Fibroblast of skin of left quadriceps (primary cell): ENCODE data around the gene RAP2A.

ENCODE experiments used
- DNase-seq, 2 experiments: peaks; one replicate each; pipeline ENCODE4 v3.0.0-alpha.2; 2013; ENCODE audit warnings: low read depth in 2 of 2

Gene RAP2A

GRCh38 chr13:97448503-97449251, 14.7 kb downstream of the RAP2A start:
- no peak for DNase-seq

GRCh38 chr13:97454699-97455098, 20.7 kb downstream of the RAP2A start:
- DNase-seq, result no peak

- no peak for DNase-seq
These were observed 22.1 kb downstream of the RAP2A start for GRCh38 chr13:97456047-97456446.

- no peak for DNase-seq
These were observed 25.3 kb downstream of the RAP2A start for GRCh38 chr13:97459215-97459777.

- DNase-seq, result peak in 1 of 2 experiments; percentile 8
These were observed 26.2 kb downstream of the RAP2A start for GRCh38 chr13:97460004-97460775.

- DNase-seq, result no peak
These were observed 26.9 kb downstream of the RAP2A start for GRCh38 chr13:97460853-97461252.

- peak in 1 of 2 experiments; percentile 4 for DNase-seq
These were observed 30.6 kb downstream of the RAP2A start for GRCh38 chr13:97464561-97464960.

- DNase-seq, result no peak
These were observed 32.8 kb downstream of the RAP2A start for GRCh38 chr13:97466722-97467121.

GRCh38 chr13:97468331-97468730, 34.4 kb downstream of the RAP2A start:
- peak in 1 of 2 experiments; percentile 30 for DNase-seq

- no peak for DNase-seq
These were observed 37.7 kb downstream of the RAP2A start for GRCh38 chr13:97471711-97472110.

- DNase-seq, result no peak
These were observed 40.5 kb downstream of the RAP2A start for GRCh38 chr13:97474349-97474980.

GRCh38 chr13:97475011-97475410, 41.0 kb downstream of the RAP2A start:
- DNase-seq, result no peak

GRCh38 chr13:97477844-97478243, 43.9 kb downstream of the RAP2A start:
- no peak for DNase-seq

- DNase-seq, result no peak
These were observed 44.3 kb downstream of the RAP2A start for GRCh38 chr13:97478247-97478646.

- DNase-seq, result no peak
These were observed 49.5 kb downstream of the RAP2A start for GRCh38 chr13:97483465-97483864.

- no peak for DNase-seq
These were observed 50.3 kb downstream of the RAP2A start for GRCh38 chr13:97484301-97484700.

GRCh38 chr13:97485320-97485719, 51.4 kb downstream of the RAP2A start:
- DNase-seq, result no peak

GRCh38 chr13:97490702-97491307, 56.8 kb downstream of the RAP2A start:
- no peak for DNase-seq

- DNase-seq, result no peak
These were observed 57.5 kb downstream of the RAP2A start for GRCh38 chr13:97491452-97491851.

- no peak for DNase-seq
These were observed 58.3 kb downstream of the RAP2A start for GRCh38 chr13:97492257-97492656.

- no peak for DNase-seq
These were observed 58.9 kb downstream of the RAP2A start for GRCh38 chr13:97492684-97493371.
